Muscle of back (tissue), 11 donors: ENCODE measurements around the gene KMT2C. TPM values are rescaled to one million over a fixed set of nuclear protein-coding genes. Genes with fewer than 3 reads are reported as not detected.
A peak's percentile ranks its signal among the peaks of the same experiment; 100 is the strongest.
"Not testable (repeated sequence)": the region's sequence is repeated elsewhere in the genome, so short reads cannot be mapped to it uniquely, and the experiment has no call there.

Experiments
- DNase-seq, 3 donors: peaks; one replicate each; pipeline versions ENCODE4 v3.0.0 to v3.0.0-alpha.2; 2013
- polyA plus RNA-seq, 10 donors: library from polyadenylated mRNA; unstranded; fragments of 120-200 nt; gene quantifications; one replicate each; pipeline ENCODE4 v1.2.1, GENCODE V29; 2013; ENCODE audit not compliant: insufficient read length in 10 of 10

Gene KMT2C
- polyA plus RNA-seq, 10 donors = 28.0 to 41.9 (median 33.5) TPM

DNA sequence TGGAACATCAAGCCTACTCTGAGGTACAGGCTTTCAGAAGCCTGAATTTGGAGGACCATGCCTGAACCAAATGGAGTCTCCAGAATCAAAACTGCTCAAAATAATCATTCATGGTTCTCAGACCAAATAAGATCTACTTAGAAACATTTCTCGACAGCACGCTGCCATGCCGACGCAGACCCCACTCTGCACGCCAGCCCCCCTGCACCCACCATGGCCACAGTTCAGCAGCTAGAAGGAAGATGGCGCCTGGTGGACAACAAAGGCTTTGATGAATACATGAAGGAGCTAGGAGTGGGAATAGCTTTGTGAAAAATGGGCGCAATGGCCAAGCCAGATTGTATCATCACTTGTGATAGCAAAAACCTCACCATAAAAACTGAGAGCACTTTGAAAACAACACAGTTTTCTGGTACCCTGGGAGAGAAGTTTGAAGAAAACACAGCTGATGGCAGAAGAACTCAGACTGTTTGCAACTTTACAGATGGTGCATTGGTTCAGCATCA lies 6.6 kb upstream of the KMT2C start:
- no peak for DNase-seq

DNA sequence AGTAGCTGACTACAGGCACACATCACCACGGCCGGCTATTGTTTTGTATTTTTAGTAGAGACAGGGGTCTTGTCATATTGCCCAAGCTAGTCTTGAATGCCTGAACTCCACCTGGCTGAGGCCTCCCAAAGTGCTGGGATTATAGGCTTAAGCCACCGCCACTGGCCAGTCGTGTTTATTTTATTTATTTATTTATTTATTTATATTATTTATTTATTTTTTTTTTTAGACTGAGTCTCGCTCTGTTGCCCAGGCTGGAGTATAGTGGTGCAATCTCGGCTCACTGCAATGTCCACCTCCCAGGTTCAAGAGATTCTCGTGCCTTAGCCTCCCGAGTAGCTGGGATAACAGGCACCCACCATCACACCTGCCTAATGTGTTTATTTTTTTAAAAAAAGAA lies 6.0 kb upstream of the KMT2C start:
- DNase-seq = not testable (repeated sequence)

DNA sequence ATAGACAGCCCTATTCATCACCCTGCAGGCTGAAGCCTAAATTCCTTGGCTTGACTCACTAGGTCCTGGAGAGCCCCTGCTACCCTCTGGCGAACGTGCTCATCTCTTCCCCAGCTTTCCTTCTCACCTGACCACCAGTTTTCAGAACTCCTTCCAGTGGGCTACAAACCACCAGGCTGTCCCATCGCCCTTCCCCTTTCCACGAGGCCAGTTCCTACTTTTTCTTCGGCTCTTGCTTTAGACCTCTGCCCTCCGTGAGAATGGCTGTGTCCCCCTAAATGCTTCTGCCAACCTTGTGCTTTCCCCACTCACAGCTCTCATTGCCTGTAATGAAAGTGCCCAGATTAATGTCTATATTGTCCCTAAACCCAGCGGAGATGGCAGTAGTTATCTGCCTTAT lies 5.4 kb upstream of the KMT2C start:
- DNase-seq = not testable (repeated sequence)

DNA sequence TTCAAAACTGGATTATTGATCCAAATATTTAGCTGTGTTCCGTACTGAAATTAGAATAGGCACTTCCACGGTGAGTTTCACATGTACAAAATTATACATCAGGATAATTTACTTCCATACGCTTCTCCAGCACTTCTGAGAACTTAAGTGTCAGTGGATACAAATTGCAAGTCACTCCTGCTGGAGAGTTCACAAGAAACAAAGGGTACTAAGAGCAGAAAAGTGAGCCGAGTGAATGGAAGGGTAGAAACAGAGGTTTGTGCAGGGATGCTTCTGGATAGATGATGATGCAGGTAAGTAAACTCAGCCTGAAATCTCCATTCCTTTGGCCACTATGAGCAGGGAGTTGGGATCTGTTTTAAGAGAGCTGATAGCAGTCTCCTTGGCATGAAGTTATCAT lies 2.2 kb upstream of the KMT2C start:
- DNase-seq = not testable (repeated sequence)

DNA sequence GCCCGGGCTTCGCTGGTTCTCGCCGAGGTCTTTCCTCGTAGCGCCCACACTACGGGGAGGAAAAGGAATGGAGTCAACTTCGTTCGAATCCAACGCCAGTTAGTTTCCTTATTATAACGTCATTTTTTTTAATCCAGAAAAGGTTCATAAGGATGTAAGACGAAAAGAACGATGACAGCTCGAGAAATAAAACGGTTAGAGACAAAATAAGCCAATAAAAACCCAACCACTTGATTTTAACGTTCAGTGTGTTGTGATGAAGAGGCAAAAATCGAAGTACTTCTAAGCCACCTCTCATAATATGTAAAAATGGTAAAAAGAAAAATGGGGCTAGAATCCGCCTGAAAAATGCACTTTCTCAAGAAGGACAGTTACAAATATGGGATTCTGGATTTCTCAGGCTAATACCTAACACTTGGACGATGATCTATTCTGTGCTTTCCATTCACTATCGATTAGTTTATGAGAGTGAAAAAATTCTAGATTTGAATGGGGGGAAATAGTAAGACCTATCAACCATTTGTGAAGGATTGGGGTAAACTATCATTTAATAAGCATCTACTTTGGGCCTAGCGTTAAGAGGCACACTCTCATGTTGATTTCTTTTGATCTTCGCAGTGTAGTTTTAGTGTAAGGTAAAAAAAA lies 1.2 kb upstream of the KMT2C start:
- DNase-seq = peak in 1 of 3 donors; percentile 7

DNA sequence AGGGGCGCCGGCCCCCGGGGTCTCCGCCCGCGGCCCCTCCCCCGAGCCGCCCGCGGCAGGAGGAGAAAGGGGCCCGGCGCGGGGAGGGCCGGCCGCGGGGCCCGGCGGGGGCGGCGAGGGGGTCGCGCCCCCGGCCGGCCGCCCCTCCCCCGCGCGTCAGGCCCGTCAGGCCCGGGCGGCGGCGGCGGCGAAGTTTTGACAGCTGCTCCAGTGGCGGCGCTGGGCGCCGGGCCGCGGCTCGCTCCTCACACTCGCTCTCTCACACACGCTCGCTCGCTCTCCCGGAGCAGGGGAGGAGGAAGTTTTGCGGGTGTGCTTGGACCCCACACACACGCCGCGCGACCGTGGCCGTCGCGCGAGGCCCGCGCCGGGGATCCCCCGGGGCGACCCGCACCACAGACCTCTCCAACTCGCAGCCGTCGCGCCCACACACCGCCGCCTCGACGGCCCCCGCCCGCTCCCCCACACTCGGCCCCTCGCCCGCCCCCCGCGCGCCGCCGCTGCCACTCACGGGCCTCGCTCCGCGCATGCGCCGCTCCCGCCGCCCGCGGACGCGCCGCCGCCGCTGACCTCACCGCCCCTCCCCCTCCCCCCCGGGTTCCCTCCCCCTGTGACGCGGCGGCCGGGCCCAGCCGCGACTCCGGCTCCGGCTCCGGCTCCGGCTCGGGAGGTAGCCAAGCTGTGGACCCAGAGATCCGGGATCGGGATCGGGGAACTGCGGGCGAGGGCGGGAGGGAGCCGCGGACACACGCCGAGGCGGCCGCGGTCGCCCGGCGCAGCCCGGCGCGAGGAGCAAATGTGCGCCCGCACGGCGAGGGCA lies 518 bp upstream of the KMT2C start:
- DNase-seq = peak; percentile 93 to 98 (median 95)

DNA sequence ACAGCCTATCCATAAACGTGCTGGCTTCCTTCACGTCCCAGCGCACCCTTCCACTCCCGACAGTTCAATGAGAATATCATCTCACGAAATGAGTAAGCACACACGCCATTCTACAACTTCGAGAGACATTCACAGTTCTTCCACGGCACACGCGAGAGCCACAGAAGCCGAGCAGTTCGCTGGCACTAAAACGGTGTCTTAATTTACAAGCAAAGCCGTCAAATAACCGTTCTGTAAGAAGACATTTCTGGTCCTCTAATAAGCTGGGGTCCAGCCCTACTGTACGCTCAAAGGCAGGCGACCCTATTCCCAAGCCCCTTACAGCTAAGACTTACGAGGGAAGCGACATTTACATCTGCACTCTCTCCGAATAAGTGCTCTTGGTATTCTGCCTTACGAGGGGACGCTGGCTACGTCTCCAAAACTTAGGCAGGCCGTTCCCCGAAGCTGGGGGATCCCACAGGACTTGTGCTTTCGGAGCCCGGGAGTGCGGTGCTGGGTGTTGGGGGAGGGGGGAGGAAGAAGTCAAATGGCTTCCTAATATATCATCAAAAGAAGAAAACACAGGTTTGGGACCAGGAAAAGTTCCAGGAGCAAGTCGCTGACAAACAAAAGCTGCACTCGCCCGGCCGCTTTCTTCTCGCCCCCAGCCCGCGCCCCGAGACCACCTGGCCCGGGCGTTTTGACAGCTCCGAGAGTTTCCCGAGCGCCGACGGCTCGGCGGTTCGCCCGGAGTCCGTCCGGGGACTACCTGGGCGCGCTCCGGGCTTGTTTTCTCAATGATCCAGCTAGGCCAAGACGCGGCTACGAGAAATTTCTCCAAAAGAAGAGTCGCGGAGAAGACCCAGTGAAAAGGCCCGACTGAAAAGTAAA lies 1.1 kb downstream of the KMT2C start:
- DNase-seq = peak; percentile 33 to 79 (median 41)

DNA sequence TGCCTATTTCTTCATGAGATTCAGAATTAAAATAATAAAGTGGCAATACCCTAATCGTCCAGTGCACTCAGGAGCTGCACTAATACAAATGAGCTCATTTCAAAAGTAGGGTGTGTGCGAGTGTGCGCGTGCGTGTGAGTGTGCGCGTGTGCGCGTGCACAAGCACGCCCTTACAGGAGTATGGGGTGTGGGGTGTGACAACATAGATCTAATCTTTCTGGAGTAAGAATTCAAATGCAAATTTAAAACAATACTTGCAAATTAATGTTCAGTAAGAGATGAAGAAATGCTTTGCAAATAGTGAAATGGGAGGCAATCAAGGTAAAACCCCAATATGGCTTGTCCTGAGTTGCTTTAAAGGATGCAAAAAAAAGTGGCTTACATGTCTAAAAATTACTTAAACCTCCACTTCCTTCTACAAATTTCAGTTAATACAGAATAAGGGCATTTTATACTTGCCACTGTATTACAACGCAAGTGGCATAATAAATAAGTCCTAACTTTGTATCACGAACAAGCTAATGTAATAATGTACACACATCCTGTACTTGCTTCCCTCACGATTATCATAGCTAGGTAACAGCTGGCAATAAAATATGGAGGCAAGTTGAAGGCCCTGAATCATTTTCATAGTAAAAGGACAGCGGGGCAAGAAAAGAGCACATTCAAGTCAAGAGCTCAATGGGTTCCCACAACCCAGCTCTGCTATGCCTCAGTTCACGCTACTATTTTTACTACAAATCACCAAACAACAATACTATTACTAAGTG lies 1.9 kb downstream of the KMT2C start:
- peak; percentile 41 to 68 (median 49) for DNase-seq

DNA sequence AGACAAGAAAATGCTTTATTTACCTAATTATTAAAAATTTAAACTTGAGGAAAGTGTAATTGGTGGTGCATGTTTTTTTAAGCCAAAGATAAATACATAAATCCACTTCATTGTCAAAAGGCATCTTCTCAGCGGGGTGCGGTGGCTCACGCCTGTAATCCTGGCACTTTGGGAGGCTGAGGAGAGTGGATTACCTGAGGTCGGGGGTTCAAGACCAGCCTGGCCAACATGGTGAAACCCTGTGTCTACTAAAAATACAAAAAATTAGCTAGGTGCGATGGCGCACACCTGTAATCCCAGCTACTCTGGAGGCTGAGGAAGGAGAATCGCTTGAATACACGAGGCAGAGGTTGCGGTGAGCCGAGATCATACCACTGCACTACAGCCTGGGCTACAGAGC lies 3.1 kb downstream of the KMT2C start:
- not testable (repeated sequence) for DNase-seq

DNA sequence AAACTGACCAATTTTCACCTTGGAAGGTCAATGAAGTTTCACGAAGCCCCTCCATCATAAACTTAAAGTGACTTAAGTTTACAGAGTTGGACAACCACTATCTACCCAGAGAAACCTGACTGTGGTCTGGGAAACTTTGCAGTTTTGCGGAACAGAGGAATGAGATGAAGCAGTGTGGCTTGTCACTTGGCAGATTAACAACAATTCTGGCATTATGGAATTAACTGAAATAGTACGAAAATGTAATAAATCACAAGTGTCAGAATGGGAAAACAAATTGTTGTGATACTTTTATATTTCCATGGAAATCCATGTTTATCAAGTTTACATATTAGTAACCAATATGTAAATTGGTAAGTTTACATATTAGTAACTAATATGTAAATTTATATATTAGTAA lies 4.9 kb downstream of the KMT2C start:
- no peak for DNase-seq

DNA sequence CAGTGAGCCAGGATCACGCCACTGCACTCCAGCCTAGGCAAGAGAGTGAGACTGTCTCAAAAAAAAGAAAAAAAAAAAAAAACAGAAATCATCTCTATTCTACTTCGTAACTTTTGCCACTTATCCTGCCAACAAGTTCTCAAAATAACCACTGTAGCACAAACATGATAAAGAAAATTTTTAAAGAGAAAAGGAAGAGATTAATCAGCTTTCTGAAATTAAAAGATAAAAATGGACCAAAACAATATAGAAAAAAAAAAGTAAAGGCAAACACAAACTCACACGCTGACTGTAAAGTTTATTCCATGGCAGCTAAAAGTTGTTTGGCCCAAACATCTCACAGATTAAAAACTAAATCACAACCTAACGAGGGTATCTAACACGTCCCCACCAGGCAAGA lies 5.7 kb downstream of the KMT2C start:
- DNase-seq = not testable (repeated sequence)

DNA sequence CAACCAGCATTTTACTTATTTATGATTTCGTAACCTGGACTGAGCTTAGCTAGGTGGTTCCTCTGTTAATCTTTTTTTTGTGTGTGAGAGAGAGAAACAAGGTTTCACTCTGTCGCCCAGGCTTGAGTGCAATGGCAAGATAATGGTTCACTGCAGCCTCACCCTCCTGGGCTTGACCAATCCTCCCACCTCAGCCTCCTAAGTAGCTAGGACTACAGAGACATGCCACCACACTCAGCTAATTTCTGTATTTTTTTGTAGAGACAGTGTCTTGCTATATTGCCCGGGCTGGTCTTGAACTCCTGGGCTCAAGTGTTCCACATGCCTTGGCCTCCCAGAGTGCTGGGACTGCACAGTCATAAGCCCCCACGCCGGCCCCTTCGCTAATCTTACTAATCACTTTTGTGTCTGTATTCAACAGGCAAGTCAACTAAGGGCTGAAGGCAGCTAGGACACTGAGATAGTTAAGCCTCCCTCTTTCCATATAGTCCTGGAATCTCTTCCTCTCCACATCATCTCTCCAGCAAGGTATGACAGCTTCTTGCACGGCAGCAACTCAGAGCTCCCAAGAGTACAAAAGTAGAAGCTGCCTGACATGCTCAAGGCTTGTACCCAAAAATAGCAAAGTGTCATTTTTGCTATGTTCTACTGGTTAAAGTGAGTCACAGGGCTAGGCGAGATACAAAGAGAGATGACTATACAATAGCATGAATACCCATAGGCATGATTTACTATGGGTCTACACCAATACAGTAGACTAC lies 11.3 kb downstream of the KMT2C start:
- DNase-seq = no peak

DNA sequence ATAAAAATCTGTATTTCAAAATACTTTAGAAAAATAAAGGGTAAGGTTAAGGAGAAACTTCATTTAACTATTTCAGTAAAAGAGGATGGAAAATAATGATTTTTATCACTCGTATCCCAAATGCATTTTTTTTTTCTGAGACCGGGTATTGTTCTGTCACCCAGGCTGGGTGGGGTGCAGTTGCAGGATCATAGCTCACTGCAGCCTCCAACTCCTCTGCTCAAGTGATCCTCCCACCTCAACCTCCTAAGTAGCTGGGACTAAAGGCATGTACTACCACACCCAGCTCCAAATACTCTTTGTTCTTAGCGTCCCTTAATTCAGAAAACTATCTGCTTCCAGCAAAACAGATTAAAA lies 11.8 kb downstream of the KMT2C start:
- DNase-seq = no peak

DNA sequence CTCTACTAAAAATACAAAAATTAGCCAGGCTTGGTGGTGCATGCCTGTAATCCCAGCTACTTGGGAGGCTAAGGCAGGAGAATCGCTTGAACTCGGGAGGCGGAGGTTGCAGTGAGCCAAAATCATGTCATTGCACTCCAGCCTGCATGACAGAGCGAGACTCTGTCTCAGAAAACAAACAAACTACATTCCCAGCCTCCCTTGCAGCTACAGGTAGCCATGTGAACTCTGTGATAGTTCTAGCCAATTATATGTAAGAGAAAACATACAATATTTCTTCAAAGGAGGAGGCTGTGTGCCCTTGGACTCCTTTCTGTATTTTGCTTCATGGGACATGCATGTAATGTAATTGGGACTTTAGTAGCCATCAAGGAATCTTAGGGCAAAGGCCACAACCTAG lies 12.6 kb downstream of the KMT2C start:
- not testable (repeated sequence) for DNase-seq

DNA sequence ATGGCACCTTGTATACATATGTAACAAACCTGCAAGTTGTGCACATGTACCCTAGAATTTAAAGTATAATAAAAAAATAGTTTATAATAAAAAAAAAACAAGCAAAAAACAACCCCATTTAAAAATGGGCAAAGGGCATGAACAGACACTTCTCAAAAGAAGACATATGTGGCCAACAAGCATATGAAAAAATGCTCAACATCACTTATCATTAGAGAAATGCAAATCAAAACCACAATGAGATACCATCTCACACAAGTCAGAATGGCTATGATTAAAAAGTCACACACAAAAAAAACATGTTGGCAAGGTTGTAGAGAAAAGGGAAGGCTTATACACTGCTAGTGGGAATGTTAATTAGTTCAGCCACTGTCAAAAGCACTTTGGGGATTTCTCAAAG lies 14.9 kb downstream of the KMT2C start:
- not testable (repeated sequence) for DNase-seq

DNA sequence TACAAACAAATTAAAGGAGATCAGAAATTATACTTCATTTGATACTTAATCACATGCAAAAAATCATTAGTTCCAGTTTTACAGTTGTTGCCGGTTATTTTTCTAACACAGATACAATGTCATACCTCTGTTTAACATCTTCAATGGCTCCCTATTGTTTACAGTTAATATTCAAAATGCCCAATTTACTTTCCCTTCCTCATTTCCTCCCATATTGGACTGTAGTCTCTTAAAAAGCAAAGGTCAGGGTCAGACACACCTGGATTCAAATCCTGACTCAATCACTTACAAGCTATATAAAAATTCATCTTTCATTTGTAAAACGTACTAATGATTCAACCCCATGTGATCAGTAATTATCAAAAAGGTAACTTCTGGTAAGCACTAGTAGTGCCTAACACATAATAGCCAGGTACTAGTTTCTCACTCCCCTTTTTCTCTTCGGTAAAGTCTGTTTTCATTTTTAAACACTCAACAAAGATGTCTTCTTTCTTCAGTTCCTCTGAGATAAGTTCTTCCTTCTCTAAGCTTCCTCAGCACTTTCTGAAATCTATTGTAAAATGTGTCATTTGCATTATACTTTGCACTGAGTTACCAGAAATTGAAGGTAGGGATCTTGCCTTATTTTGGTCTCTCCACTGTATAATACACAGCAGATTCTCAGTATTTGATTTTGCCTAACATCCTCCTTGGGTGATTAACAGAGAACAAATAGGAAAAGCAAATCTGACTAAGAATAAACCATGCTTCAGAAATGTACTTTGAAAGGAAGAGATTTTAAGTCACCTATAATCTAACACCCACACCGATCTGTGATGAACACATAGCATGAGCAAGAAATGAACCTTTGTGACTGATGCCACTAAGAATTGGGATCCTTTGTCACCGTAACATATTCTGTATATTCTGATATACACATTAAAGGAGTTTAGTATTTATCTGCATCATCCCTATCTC lies 16.1 kb downstream of the KMT2C start:
- DNase-seq = no peak

DNA sequence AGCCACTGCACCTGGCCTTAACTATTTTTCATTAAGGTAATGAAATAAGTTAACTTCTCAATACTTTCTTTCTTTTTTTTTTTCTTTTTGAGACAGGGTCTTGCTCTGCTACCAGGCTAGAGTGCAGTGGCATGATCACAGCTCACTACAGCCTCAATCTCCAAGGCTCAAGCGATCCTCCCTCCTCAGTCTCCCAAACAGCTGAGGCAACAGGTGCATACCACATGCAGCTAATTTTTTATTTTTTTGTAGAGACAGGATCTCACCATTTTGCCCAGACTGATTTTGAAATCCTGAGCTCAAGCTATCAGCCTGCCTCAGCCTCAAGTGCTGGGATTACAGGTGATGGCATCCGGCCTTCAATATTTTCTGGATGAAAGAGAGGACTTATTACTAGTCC lies 21.0 kb downstream of the KMT2C start:
- no peak for DNase-seq

DNA sequence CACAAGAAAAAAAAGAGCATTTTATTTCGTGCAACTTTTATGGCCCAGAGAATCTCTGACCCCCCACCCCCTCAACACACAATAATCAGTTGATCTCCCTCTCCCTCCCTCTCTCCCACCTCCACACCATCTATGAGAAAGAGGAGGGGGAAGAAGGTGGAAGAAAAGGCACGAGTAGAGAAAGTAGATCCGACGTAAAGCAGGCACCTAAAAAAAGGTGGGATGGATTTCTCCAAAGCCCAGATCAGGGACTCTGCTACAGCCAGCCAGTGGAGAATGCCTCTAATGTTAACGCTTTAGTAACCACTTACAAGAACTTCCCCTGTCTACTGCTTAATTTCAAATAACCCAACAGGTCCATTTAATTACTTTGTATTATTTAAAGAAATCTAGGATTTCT lies 24.4 kb downstream of the KMT2C start:
- DNase-seq = peak in 1 of 3 donors; percentile 57

DNA sequence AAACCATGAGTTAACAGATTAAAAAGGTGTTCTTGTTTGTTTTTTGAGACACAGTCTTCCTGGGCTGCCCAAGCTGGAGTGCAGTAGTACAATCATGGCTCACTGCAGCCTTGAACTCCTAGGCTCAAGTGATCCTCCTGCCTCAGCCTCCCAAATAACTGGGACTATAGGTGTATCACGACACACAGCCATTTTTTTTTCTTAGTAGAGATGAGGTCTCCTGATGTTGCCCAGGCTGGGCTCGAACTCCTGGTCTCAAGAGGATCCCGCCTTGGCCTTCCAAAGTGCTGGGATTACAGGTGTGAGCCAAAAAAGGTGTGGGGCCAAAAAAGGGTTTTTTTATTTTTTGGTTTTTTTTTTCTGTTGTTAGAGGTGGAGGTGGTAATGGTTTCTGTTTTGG lies 29.3 kb downstream of the KMT2C start:
- DNase-seq = no peak
